ENCODE data around the gene GRM5. TPM values are rescaled to one million over a fixed set of nuclear protein-coding genes. Genes with fewer than 3 reads are reported as not detected.

Gene GRM5
- total RNA-seq, 1 experiment from 2014 or later = not detected

DNA sequence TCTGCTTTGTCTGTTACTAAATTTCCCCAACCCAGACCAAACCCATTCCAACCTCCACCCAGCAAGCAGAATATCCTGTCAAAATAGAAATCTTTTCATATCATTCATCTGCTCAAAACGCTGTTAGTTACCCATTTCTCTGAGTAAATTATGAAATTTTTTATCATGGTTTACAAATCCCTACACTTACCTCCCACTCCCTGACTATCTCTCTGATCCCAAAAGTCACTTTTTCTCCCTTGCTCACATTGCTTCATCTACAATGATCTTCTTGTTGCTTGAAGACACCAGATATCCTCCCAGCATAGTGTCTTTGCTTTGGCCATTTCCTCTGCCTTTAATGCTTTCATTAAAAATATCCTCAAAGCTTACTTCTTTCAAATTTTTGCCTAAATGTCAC is 532.8 kb downstream of the GRM5 start:
- no peak overlapping the region for H2AFZ ChIP-seq (ENCODE audit: low read length)
- no peaks in the 10 kb centered on the region; the same call in 1 of the 2 replicates for H3K9me2 ChIP-seq (replicated peaks; ENCODE audit: low read length)
- H3K9ac ChIP-seq (ENCODE audit: low read length) = no peak overlapping the region
- no TSS peak for BruUV-seq (replicated peaks)
- H4K20me1 ChIP-seq (ENCODE audit: low read length) = no peaks in the 10 kb centered on the region
- H3K4me2 ChIP-seq (ENCODE audit: low read length) = no peak overlapping the region
- H3K4me3 ChIP-seq (ENCODE audit: low read length) = no peak overlapping the region
- H3F3A ChIP-seq (ENCODE audit: low read length, unreplicated experiment) = no peaks in the 10 kb centered on the region
- no peaks in the 10 kb centered on the region for H3K27me3 ChIP-seq (ENCODE audit: low read length)
- no peak overlapping the region for H3K27ac ChIP-seq (ENCODE audit: low read length)
- peaks cover 30% of the 10 kb centered on the region for H3K4me1 ChIP-seq (ENCODE audit: insufficient read depth, low read length)
- no peaks in the 10 kb centered on the region for H3K9me3 ChIP-seq (ENCODE audit: low read length)
- POLR2A ChIA-PET (ENCODE audit: unreplicated experiment) = no interaction called here
- ATAC-seq (no peak), DNase-seq (no peak)
- TF ChIP-seq, protein P1, sequence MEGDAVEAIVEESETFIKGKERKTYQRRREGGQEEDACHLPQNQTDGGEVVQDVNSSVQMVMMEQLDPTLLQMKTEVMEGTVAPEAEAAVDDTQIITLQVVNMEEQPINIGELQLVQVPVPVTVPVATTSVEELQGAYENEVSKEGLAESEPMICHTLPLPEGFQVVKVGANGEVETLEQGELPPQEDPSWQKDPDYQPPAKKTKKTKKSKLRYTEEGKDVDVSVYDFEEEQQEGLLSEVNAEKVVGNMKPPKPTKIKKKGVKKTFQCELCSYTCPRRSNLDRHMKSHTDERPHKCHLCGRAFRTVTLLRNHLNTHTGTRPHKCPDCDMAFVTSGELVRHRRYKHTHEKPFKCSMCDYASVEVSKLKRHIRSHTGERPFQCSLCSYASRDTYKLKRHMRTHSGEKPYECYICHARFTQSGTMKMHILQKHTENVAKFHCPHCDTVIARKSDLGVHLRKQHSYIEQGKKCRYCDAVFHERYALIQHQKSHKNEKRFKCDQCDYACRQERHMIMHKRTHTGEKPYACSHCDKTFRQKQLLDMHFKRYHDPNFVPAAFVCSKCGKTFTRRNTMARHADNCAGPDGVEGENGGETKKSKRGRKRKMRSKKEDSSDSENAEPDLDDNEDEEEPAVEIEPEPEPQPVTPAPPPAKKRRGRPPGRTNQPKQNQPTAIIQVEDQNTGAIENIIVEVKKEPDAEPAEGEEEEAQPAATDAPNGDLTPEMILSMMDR (conservative IDR thresholded peaks at IDR 0.05; ENCODE audit: low read depth, low read length) = no peak
- no peak for TF ChIP-seq EZH2 (IDR thresholded peaks at IDR 0.05; ENCODE audit: low read length, unreplicated experiment)
- no peak for TF ChIP-seq EZH2phosphoT487 (IDR thresholded peaks at IDR 0.05; ENCODE audit: borderline replicate concordance, low read length)
- intact Hi-C loops (cut with micrococcal nuclease) = no loop called here
- no peaks in the 10 kb centered on the region for H3K36me3 ChIP-seq (ENCODE audit: low read depth, low read length)
- CTCF ChIA-PET = no interaction called here
- no peaks in the 10 kb centered on the region for H3K79me2 ChIP-seq (ENCODE audit: low read length)

DNA sequence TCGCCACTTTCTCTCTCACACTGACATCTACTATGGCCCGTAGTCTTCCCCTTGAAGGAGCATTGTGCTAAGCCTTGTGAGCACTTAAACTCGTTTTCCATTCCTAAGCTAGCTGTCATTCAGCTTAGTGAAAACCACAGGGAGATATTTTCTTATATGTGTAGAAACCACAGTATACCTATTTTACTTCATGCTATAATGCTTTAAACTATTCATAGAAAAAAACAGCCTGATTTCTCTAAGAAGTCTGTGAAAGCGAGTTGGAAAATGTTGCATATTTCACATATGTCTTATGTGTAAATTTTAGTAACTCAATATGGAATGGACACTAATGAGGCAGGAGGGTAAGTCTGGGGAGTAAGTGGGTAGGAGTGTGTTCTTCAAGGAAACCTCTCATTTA is 534.0 kb downstream of the GRM5 start:
- Histone ChIP-seq H2AFZ (ENCODE audit: low read length) (no peak overlapping the region), H3K4me3 (ENCODE audit: low read length) (no peak overlapping the region), H3K9me2 (replicated peaks; ENCODE audit: low read length) (no peaks in the 10 kb centered on the region; the same call in 1 of the 2 replicates), H3K4me2 (ENCODE audit: low read length) (no peak overlapping the region), H3K79me2 (ENCODE audit: low read length) (no peaks in the 10 kb centered on the region), H3K27ac (ENCODE audit: low read length) (no peak overlapping the region), H3K4me1 (ENCODE audit: insufficient read depth, low read length) (peaks cover 19% of the 10 kb centered on the region), H3K27me3 (ENCODE audit: low read length) (no peaks in the 10 kb centered on the region), H3K36me3 (ENCODE audit: low read depth, low read length) (no peaks in the 10 kb centered on the region), H3F3A (ENCODE audit: low read length, unreplicated experiment) (no peaks in the 10 kb centered on the region), H3K9ac (ENCODE audit: low read length) (no peak overlapping the region), H3K9me3 (ENCODE audit: low read length) (no peaks in the 10 kb centered on the region), H4K20me1 (ENCODE audit: low read length) (no peaks in the 10 kb centered on the region)
- ATAC-seq (no peak), DNase-seq (no peak)
- ChIA-PET CTCF (no interaction called here), POLR2A (ENCODE audit: unreplicated experiment) (no interaction called here)
- BruUV-seq (replicated peaks) = no TSS peak
- TF ChIP-seq, protein P1 (conservative IDR thresholded peaks at IDR 0.05; ENCODE audit: low read depth, low read length) = no peak
- no peak for TF ChIP-seq EZH2phosphoT487 (IDR thresholded peaks at IDR 0.05; ENCODE audit: borderline replicate concordance, low read length)
- TF ChIP-seq EZH2 (IDR thresholded peaks at IDR 0.05; ENCODE audit: low read length, unreplicated experiment) = no peak
- intact Hi-C loops (cut with micrococcal nuclease) = no loop called here

DNA sequence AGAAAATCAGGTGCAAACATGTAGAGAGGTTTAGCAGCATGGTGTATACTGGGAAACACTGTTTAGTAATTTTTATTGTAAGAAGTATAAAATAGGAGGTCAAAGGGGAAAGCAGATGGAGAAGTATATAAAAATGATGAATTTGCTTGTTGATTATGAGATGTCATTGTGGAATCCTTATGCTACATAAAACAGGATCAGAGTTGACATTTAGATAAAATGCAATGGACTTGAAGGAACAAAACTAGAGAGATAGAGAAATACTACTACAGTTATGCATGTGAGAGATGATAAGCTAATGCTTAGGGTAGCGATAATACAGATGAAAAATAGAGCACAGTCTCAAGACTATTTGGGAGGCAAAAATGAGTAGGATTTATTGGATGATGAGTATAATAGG is 536.4 kb downstream of the GRM5 start:
- Histone ChIP-seq H3K9ac (ENCODE audit: low read length) (no peak overlapping the region), H3K36me3 (ENCODE audit: low read depth, low read length) (no peaks in the 10 kb centered on the region), H3F3A (ENCODE audit: low read length, unreplicated experiment) (no peaks in the 10 kb centered on the region), H3K4me1 (ENCODE audit: insufficient read depth, low read length) (no peaks in the 10 kb centered on the region), H2AFZ (ENCODE audit: low read length) (no peak overlapping the region), H3K4me2 (ENCODE audit: low read length) (no peak overlapping the region), H3K9me2 (replicated peaks; ENCODE audit: low read length) (no peaks in the 10 kb centered on the region), H3K27me3 (ENCODE audit: low read length) (no peaks in the 10 kb centered on the region), H3K9me3 (ENCODE audit: low read length) (no peaks in the 10 kb centered on the region), H3K79me2 (ENCODE audit: low read length) (no peaks in the 10 kb centered on the region), H4K20me1 (ENCODE audit: low read length) (no peaks in the 10 kb centered on the region), H3K27ac (ENCODE audit: low read length) (no peak overlapping the region), H3K4me3 (ENCODE audit: low read length) (no peak overlapping the region)
- TF ChIP-seq, protein P1 (conservative IDR thresholded peaks at IDR 0.05; ENCODE audit: low read depth, low read length) = no peak
- TF ChIP-seq EZH2 (IDR thresholded peaks at IDR 0.05; ENCODE audit: low read length, unreplicated experiment) (no peak), EZH2phosphoT487 (IDR thresholded peaks at IDR 0.05; ENCODE audit: borderline replicate concordance, low read length) (no peak)
- no peak for ATAC-seq
- no peak for DNase-seq
- intact Hi-C loops (cut with micrococcal nuclease) = no loop called here
- no TSS peak for BruUV-seq (replicated peaks)
- ChIA-PET CTCF (no interaction called here), POLR2A (ENCODE audit: unreplicated experiment) (no interaction called here)

Data from PC-3 (cell line).